IPS DF 19.7 (cell line): ENCODE measurements around the gene KIF3C.
A peak's percentile ranks its signal among the peaks of the same experiment; 100 is the strongest.
"Not testable (repeated sequence)": the region's sequence is repeated elsewhere in the genome, so short reads cannot be mapped to it uniquely, and the experiment has no call there.

ENCODE experiments used
- DNase-seq: peaks from one replicate; pipeline ENCODE4 v3.0.0-alpha.2; 2013; ENCODE audit warnings: low read depth, low spot score

The KIF3C gene

GRCh38 chr2:25982273-25982967 is at the start of gene KIF3C:
KIF3C (minus strand) TSS chr2:25982497; CDS start chr2:25981917, 580 bp downstream.
- peak; percentile 80 for DNase-seq

- DNase-seq, result not testable (repeated sequence)
Measured at GRCh38 chr2:26028083-26028482, 45.8 kb upstream of the KIF3C start.

- DNase-seq, result no peak
Measured at GRCh38 chr2:26025509-26025908, 43.2 kb upstream of the KIF3C start.

- no peak for DNase-seq
Measured at GRCh38 chr2:26024260-26024659, 42.0 kb upstream of the KIF3C start.

- DNase-seq, result no peak
Measured at GRCh38 chr2:26020231-26020640, 37.9 kb upstream of the KIF3C start.

GRCh38 chr2:26018184-26019055 is 36.1 kb upstream of the KIF3C start:
- no peak for DNase-seq

GRCh38 chr2:26017464-26018183 is 35.3 kb upstream of the KIF3C start:
- DNase-seq, result no peak

- DNase-seq, result not testable (repeated sequence)
Measured at GRCh38 chr2:26016706-26017045, 34.4 kb upstream of the KIF3C start.

- no peak for DNase-seq
Measured at GRCh38 chr2:26016012-26016705, 33.9 kb upstream of the KIF3C start.

- DNase-seq, result no peak
Measured at GRCh38 chr2:26013668-26014067, 31.4 kb upstream of the KIF3C start.

GRCh38 chr2:26011990-26012856 is 29.9 kb upstream of the KIF3C start:
- no peak for DNase-seq

GRCh38 chr2:26011609-26011989 is 29.3 kb upstream of the KIF3C start:
- no peak for DNase-seq

GRCh38 chr2:26010943-26011342 is 28.6 kb upstream of the KIF3C start:
- no peak for DNase-seq

GRCh38 chr2:26009567-26009963 is 27.3 kb upstream of the KIF3C start:
- DNase-seq, result no peak

GRCh38 chr2:26008851-26009566 is 26.7 kb upstream of the KIF3C start:
- no peak for DNase-seq

GRCh38 chr2:26008095-26008494 is 25.8 kb upstream of the KIF3C start:
- no peak for DNase-seq

GRCh38 chr2:26002632-26003310 is 20.5 kb upstream of the KIF3C start:
- no peak for DNase-seq

- no peak for DNase-seq
Measured at GRCh38 chr2:26001743-26002351, 19.6 kb upstream of the KIF3C start.

GRCh38 chr2:26000561-26001082 is 18.3 kb upstream of the KIF3C start:
- no peak for DNase-seq
